ENCODE data around the gene NFKBIE. TPM values are rescaled to one million over a fixed set of nuclear protein-coding genes. Genes with fewer than 3 reads are reported as not detected.
"Not testable (repeated sequence)": the region's sequence is repeated elsewhere in the genome, so short reads cannot be mapped to it uniquely, and the experiment has no call there.

NFKBIE gene, protein sequence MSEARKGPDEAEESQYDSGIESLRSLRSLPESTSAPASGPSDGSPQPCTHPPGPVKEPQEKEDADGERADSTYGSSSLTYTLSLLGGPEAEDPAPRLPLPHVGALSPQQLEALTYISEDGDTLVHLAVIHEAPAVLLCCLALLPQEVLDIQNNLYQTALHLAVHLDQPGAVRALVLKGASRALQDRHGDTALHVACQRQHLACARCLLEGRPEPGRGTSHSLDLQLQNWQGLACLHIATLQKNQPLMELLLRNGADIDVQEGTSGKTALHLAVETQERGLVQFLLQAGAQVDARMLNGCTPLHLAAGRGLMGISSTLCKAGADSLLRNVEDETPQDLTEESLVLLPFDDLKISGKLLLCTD
- 10 to 100 TPM in 1 of 5 donors, 1 to 10 TPM in 1, under 1 TPM in 1, not detected in 2; 0.89 to 23.5 (median 3.5) TPM for total RNA-seq
- 10 to 100 TPM in 2 of 3 donors, 1 to 10 TPM in 1; 9.9 to 14.2 (median 10.6) TPM for polyA plus RNA-seq
- long read RNA-seq, donor 1, result 0 reads
- long read RNA-seq, donor 2, transcript NFKBIE-201 (6 exons, 2,581 nt), result major isoform, 5 of 5 reads
- long read RNA-seq, donor 2, partial matches to known transcripts, result 0 of 5 reads
- long read RNA-seq, donor 2, other reads (novel, unspliced or antisense), result 0 of 5 reads
- long read RNA-seq, donor 3, partial matches to known transcripts, result 0 of 1 reads
- long read RNA-seq, donor 3, other reads (novel, unspliced or antisense), result 0 of 1 reads
- long read RNA-seq, donor 4, result 0 reads
- long read RNA-seq, donor 5, partial matches to known transcripts, result 0 of 4 reads
- long read RNA-seq, donor 5, other reads (novel, unspliced or antisense), result 0 of 4 reads
- long read RNA-seq, donor 6, transcript NFKBIE-201 (6 exons, 2,581 nt), result major isoform, 5 of 5 reads
- long read RNA-seq, donor 6, partial matches to known transcripts, result 0 of 5 reads
- long read RNA-seq, donor 6, other reads (novel, unspliced or antisense), result 0 of 5 reads
- long read RNA-seq, donor 7, partial matches to known transcripts, result 0 of 3 reads
- long read RNA-seq, donor 7, other reads (novel, unspliced or antisense), result 0 of 3 reads
- long read RNA-seq, donor 8, transcript NFKBIE-201 (6 exons, 2,581 nt), result major isoform, 5 of 5 reads
- long read RNA-seq, donor 8, partial matches to known transcripts, result 0 of 5 reads
- long read RNA-seq, donor 8, other reads (novel, unspliced or antisense), result 0 of 5 reads
- long read RNA-seq, donor 9, result 0 reads
- long read RNA-seq, donor 10, partial matches to known transcripts, result 0 of 2 reads
- long read RNA-seq, donor 10, other reads (novel, unspliced or antisense), result 0 of 2 reads

DNA sequence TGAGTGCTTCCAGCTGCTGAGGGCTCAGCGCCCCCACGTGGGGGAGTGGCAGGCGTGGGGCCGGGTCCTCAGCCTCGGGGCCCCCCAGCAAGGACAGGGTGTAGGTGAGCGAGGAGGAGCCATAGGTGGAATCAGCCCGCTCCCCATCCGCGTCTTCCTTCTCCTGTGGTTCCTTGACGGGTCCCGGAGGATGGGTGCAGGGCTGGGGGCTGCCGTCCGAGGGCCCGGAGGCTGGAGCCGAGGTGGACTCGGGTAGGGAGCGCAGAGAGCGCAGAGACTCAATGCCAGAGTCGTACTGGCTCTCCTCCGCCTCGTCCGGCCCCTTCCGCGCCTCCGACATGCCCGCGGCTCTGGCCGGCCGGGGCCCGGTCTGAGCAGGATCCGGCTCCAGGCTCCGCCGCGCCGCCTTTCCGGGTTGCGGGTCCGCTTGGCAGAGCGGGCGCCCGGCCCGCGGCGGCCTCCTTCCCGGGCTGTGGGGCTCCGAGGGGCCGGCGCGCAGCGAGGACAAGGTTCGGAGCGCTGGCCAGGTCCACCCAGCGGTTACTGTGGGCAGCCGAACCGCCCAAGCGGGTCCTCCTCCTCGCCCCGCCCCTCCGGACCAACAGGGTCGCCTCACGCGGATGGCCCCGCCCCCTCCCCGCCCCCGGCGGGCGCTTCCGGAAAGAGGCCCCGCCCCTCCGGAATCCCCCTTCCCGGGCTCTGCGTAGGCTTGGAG, at the start of gene NFKBIE:
Gene NFKBIE, minus strand, starts transcription at position 545 of the 715 bp plus-strand sequence. Its CDS starts 205 bp downstream, at position 340.
- H3K4me1 ChIP-seq, result peaks cover 36 to 45% (median 39%) of the 10 kb centered on the region in 4 donors
- intact Hi-C loops (cut with DNase I; ENCODE audit: low total_unique reads), result no loop called here
- WGBS, 5 donors, result 0 to 2% (median 0%) methylated on average over 18 to 72 of the region's 72 CpGs
- DNase-seq, result peak; percentile 97
- H3K36me3 ChIP-seq, result peaks cover 2 to 19% (median 9%) of the 10 kb centered on the region in 4 donors
- peak within 1 kb of the TSS; percentile 63 to 87 (median 76) for H3K4me3 ChIP-seq
- H3K27ac ChIP-seq, result peak within 1 kb of the TSS; percentile 73 to 90 (median 87)
- peak; percentile 52 to 91 (median 88) for TF ChIP-seq POLR2AphosphoS5 (IDR thresholded peaks at IDR 0.05)
- TF ChIP-seq, protein P1, sequence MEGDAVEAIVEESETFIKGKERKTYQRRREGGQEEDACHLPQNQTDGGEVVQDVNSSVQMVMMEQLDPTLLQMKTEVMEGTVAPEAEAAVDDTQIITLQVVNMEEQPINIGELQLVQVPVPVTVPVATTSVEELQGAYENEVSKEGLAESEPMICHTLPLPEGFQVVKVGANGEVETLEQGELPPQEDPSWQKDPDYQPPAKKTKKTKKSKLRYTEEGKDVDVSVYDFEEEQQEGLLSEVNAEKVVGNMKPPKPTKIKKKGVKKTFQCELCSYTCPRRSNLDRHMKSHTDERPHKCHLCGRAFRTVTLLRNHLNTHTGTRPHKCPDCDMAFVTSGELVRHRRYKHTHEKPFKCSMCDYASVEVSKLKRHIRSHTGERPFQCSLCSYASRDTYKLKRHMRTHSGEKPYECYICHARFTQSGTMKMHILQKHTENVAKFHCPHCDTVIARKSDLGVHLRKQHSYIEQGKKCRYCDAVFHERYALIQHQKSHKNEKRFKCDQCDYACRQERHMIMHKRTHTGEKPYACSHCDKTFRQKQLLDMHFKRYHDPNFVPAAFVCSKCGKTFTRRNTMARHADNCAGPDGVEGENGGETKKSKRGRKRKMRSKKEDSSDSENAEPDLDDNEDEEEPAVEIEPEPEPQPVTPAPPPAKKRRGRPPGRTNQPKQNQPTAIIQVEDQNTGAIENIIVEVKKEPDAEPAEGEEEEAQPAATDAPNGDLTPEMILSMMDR (IDR thresholded peaks at IDR 0.05), result peak in 1 of 7 experiments; percentile 19
- no peak for TF ChIP-seq EP300 (IDR thresholded peaks at IDR 0.05)
- H3K9me3 ChIP-seq, result no peaks in the 10 kb centered on the region
- H3K27me3 ChIP-seq, result peaks cover under 1 to 24% (median 17%) of the 10 kb centered on the region in 3 donors

DNA sequence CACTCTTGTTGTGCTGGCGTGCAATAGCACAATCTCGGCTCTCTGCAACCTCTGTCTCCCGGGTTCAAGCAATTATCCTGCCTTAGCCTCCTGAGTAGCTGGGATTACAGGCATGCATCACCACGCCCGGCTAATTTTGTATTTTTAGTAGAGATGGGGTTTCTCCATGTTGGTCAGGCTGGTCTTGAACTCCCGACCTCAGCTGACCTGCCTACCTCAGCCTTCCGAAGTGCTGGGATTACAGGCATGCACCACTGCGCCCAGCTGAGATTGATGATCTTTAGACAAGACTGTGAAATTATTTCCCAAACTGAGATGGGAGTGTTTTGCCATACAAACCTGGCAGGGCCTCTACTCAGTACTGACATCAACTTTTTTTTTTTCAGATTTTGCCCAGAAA, 49.3 kb upstream of the NFKBIE start:
- H3K4me3 ChIP-seq; H3K9me3 ChIP-seq; intact Hi-C loops (cut with DNase I; ENCODE audit: low total_unique reads); H3K27ac ChIP-seq; DNase-seq: not testable (repeated sequence)
- Histone ChIP-seq H3K36me3 (peaks cover 17 to 22% (median 20%) of the 10 kb centered on the region in 4 donors), H3K4me1 (peaks cover 6 to 16% (median 13%) of the 10 kb centered on the region in 4 donors), H3K27me3 (peaks cover 0 to 15% (median 6%) of the 10 kb centered on the region in 3 donors)
- 88 to 91% (median 90%) methylated on average over 8 of the region's 8 CpGs for WGBS, 5 donors

DNA sequence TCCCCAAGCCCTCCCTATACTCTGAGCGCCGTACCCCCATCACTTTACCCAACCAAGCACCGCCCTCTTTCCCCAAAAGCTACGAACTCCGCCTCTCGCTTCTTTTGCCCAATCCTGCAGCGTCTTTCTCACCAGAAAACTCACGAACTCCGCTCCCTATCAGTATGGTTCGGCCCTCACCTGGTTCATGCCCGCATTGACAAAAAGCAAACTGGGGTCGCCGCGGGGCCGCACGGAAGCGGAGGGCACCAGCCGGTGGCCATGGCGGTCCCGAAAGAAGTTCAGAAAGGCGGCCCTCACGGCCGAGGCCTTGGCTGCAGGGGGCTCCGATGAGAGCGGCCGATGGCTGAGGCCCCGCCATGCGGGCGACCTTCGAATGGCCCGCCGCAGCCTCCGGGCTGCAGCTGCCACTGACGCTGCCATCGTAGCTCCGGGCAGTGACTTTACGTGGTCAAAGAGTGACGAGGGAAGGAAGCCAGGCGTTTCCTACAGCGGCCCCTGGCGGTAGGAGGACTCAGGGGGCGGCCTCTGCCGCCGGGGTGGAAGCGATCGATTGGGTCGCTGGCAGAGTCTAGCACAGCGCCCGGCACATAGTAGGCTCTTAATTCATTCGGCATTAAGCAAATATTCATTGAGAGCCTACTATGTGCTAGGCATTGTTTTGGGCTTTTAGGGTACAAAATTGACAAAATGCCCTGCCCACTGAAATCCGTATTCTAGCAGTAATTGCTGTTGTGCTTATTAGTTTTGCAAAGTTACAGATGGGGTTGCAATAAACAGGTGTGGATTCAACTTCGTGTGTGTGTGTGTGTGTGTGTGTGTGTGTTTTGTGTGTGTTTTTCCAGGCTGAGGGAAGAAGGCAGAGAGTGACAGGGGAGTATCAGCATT, 47.8 kb upstream of the NFKBIE start, which contains the start of gene AARS2:
Gene AARS2, minus strand, starts transcription at position 447 of the 888 bp plus-strand sequence. Its CDS starts 24 bp downstream, at position 423.
- Histone ChIP-seq H3K27me3 (peaks cover 0 to 6% (median 4%) of the 10 kb centered on the region in 3 donors), H3K9me3 (no peaks in the 10 kb centered on the region), H3K36me3 (peaks cover 30 to 37% (median 33%) of the 10 kb centered on the region in 4 donors), H3K27ac (peak within 1 kb of the TSS; percentile 40 to 87 (median 80)), H3K4me1 (peaks cover 6 to 16% (median 13%) of the 10 kb centered on the region in 4 donors), H3K4me3 (peak within 1 kb of the TSS; percentile 75 to 91 (median 86))
- intact Hi-C loops (cut with DNase I; ENCODE audit: low total_unique reads), result no loop called here
- DNase-seq, result peak; percentile 88 to 96
- TF ChIP-seq, protein P1 (IDR thresholded peaks at IDR 0.05), result peak in 5 of 7 experiments; percentile 82 to 96 (median 91)
- TF ChIP-seq POLR2A (IDR thresholded peaks at IDR 0.05) (no peak), POLR2AphosphoS5 (IDR thresholded peaks at IDR 0.05) (peak; percentile 77 to 95 (median 90))
- WGBS, 5 donors, result 2 to 3% (median 3%) methylated on average over 45 to 52 of the region's 52 CpGs
